ENCODE results near the gene RNF166.

DNA sequence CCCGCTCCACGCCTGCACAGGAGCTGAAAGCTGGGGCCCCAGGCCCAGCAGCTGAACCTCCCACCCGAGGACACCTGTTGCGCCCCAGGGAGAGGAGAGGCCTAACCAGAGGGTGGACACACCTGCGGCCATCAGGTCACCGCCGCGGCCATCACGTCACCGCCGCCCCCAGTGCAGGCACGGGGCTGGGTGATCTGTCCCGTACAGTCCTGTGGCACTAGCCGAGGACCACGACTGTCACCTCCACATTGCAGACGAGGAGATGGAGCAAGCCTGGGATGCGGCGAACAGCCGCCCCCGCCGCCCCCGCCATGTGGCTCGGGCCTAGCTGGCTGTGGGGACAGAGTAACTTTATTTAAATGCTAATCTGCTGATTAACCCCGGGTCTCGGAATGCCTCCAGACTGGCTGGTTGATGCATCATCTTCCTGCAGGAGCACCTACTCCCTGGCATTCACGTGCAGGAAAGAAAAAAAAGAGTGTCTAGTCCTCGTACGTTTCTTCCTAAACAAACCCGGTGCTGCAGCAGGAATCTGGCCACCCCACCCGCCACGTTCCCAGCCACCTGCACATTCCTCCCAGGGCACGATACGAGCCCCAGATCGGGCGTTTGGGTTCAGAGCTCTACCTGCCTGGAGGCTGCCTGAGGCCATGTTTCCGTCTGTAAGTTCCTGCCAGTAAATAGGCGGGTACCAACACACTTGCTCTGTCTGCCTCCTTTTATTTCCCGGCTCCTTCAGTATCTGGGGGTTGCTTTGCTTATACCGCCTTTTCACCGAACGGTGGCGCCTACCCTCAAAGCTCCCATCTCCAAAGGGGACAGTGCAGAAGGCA lies 48.9 kb upstream of the RNF166 start:
- TF ChIP-seq CTCF (IDR thresholded peaks at IDR 0.05; ENCODE audit: poor library complexity, severe bottlenecking) (no peak), MXI1 (conservative IDR thresholded peaks at IDR 0.05; ENCODE audit: poor library complexity, severe bottlenecking) (no peak), REST (IDR thresholded peaks at IDR 0.05; ENCODE audit: borderline replicate concordance) (no peak), EZH2 (IDR thresholded peaks at IDR 0.05; ENCODE audit: borderline replicate concordance, insufficient read depth, low read length, poor library complexity, severe bottlenecking) (no peak), SMC3 (conservative IDR thresholded peaks at IDR 0.05; ENCODE audit: poor library complexity) (no peak), EP300 (conservative IDR thresholded peaks at IDR 0.05; ENCODE audit: poor library complexity, severe bottlenecking) (no peak), POLR2AphosphoS5 (IDR thresholded peaks at IDR 0.05) (no peak), TAF1 (IDR thresholded peaks at IDR 0.05; ENCODE audit: low read depth) (no peak)

All from neural cell (in vitro differentiated cells).